Measurements from ENCODE around the gene GPI.

The GPI gene

GRCh38 chr19:34348899-34349487 lies 16.0 kb upstream of the GPI start:
- no peaks in the 10 kb centered on the region for H3K4me1 ChIP-seq (ENCODE audit: insufficient read depth, poor library complexity, severe bottlenecking)
- no peak for TF ChIP-seq CTCF (IDR thresholded peaks at IDR 0.05; ENCODE audit: poor library complexity, severe bottlenecking)
- no peaks in the 10 kb centered on the region for H3K9me3 ChIP-seq (ENCODE audit: severe bottlenecking)
- H3K27ac ChIP-seq (ENCODE audit: poor library complexity, severe bottlenecking): no peak overlapping the region
- H3K36me3 ChIP-seq (ENCODE audit: low read depth): peaks cover 42% of the 10 kb centered on the region
- DNase-seq (ENCODE audit: low spot score) (no peak), ATAC-seq (ENCODE audit: low read depth) (no peak)
- no peaks in the 10 kb centered on the region for H3K27me3 ChIP-seq (ENCODE audit: insufficient read depth, poor library complexity, severe bottlenecking)
- H3K4me3 ChIP-seq (ENCODE audit: severe bottlenecking): no peak overlapping the region

DNA sequence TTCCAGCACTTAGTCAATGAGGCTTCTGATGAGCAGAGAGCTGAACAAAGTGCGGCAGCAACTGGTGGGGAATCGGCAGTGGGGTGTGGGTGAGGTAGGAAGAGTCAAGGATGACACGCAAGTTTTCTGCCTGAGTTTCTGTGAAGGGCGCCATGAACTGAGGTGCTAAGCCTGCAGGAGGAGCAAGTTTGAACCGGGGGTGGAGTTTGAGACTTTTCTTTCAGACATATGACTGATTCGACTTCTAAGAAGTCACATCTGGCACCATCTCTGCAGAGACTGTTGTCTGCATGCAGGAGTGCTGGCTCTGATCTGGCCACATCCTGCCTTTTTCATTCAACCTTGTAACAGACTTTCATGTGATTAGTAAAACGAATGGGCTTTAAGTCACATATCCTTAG lies 14.8 kb upstream of the GPI start:
- no peak overlapping the region for H3K27ac ChIP-seq (ENCODE audit: poor library complexity, severe bottlenecking)
- ATAC-seq (ENCODE audit: low read depth) (no peak), DNase-seq (ENCODE audit: low spot score) (no peak)
- H3K9me3 ChIP-seq (ENCODE audit: severe bottlenecking): no peaks in the 10 kb centered on the region
- H3K4me1 ChIP-seq (ENCODE audit: insufficient read depth, poor library complexity, severe bottlenecking): no peaks in the 10 kb centered on the region
- no peaks in the 10 kb centered on the region for H3K27me3 ChIP-seq (ENCODE audit: insufficient read depth, poor library complexity, severe bottlenecking)
- peaks cover 46% of the 10 kb centered on the region for H3K36me3 ChIP-seq (ENCODE audit: low read depth)
- no peak overlapping the region for H3K4me3 ChIP-seq (ENCODE audit: severe bottlenecking)
- no peak for TF ChIP-seq CTCF (IDR thresholded peaks at IDR 0.05; ENCODE audit: poor library complexity, severe bottlenecking)

- TF ChIP-seq CTCF (IDR thresholded peaks at IDR 0.05; ENCODE audit: poor library complexity, severe bottlenecking): no peak
- Histone ChIP-seq H3K4me1 (ENCODE audit: insufficient read depth, poor library complexity, severe bottlenecking) (no peaks in the 10 kb centered on the region), H3K36me3 (ENCODE audit: low read depth) (peaks cover 41% of the 10 kb centered on the region), H3K27ac (ENCODE audit: poor library complexity, severe bottlenecking) (no peak overlapping the region), H3K27me3 (ENCODE audit: insufficient read depth, poor library complexity, severe bottlenecking) (no peaks in the 10 kb centered on the region), H3K9me3 (ENCODE audit: severe bottlenecking) (no peaks in the 10 kb centered on the region), H3K4me3 (ENCODE audit: severe bottlenecking) (no peak overlapping the region)
- DNase-seq (ENCODE audit: low spot score) (no peak), ATAC-seq (ENCODE audit: low read depth) (no peak)
Observed at GRCh38 chr19:34351382-34351826, 13.6 kb upstream of the GPI start.

DNA sequence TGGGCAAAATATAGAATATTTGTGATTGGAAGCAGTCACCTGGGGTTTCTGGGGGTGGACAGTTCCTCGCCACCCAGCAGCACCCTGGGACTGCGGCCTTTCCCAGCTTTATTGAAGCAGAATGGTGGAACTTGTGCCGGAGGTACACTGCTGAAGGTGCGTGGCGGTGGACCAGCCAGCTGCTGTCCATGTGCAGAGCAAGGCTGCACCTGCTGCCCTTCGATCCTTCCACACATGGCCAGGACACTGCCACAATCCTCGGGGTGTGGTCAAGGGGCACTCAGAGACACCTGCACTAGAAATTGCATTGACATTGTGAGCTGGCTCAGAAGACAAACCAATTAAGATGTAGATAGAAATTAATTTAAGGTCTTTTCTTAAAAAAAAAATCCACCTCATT lies 11.4 kb upstream of the GPI start:
- Histone ChIP-seq H3K4me1 (ENCODE audit: insufficient read depth, poor library complexity, severe bottlenecking) (peaks cover 2% of the 10 kb centered on the region), H3K36me3 (ENCODE audit: low read depth) (peaks cover 34% of the 10 kb centered on the region), H3K27me3 (ENCODE audit: insufficient read depth, poor library complexity, severe bottlenecking) (no peaks in the 10 kb centered on the region), H3K27ac (ENCODE audit: poor library complexity, severe bottlenecking) (no peak overlapping the region), H3K9me3 (ENCODE audit: severe bottlenecking) (no peaks in the 10 kb centered on the region), H3K4me3 (ENCODE audit: severe bottlenecking) (no peak overlapping the region)
- DNase-seq (ENCODE audit: low spot score) (no peak), ATAC-seq (ENCODE audit: low read depth) (no peak)
- no peak for TF ChIP-seq CTCF (IDR thresholded peaks at IDR 0.05; ENCODE audit: poor library complexity, severe bottlenecking)

DNA sequence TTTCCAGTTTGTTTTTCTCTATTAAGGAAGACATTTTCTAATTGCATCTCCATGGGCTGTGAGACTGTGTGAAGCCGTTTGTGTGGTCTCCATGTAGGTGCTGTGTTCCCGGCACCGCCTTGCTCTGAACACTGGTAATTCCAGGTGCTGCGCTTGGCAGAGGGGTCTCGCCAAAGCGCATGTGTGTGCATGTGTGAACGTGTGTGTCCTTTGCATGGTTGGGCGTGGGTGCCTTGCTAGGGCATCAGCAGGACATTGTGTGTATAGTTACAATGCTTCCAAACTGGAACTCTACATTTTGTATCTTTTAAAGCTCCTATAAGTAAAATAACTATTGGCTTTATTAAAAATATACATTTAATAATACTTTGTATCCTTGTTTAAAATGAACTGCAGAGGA lies 9.8 kb upstream of the GPI start:
- no peak for TF ChIP-seq CTCF (IDR thresholded peaks at IDR 0.05; ENCODE audit: poor library complexity, severe bottlenecking)
- H3K27me3 ChIP-seq (ENCODE audit: insufficient read depth, poor library complexity, severe bottlenecking): no peaks in the 10 kb centered on the region
- no peak overlapping the region for H3K27ac ChIP-seq (ENCODE audit: poor library complexity, severe bottlenecking)
- no peak overlapping the region for H3K4me3 ChIP-seq (ENCODE audit: severe bottlenecking)
- ATAC-seq (ENCODE audit: low read depth): no peak
- no peak for DNase-seq (ENCODE audit: low spot score)
- H3K4me1 ChIP-seq (ENCODE audit: insufficient read depth, poor library complexity, severe bottlenecking): peaks cover 5% of the 10 kb centered on the region
- H3K36me3 ChIP-seq (ENCODE audit: low read depth): peaks cover 24% of the 10 kb centered on the region
- no peaks in the 10 kb centered on the region for H3K9me3 ChIP-seq (ENCODE audit: severe bottlenecking)

Data from RWPE2 (cell line).